ENCODE results near the gene KRT72. TPM values are rescaled to one million over a fixed set of nuclear protein-coding genes. Genes with fewer than 3 reads are reported as not detected.

The KRT72 gene
- total and polyA plus RNA-seq, 2 experiments from 2014 or later = not detected

GRCh38 chr12:52608826-52609630, 7.8 kb upstream of the KRT72 start:
- Mint-ChIP-seq H3K27ac (no peak overlapping the region), H3K4me3 (no peak overlapping the region), H3K9me3 (no peaks in the 10 kb centered on the region), H3K4me1 (no peaks in the 10 kb centered on the region), H3K36me3 (ENCODE audit: low read depth) (no peaks in the 10 kb centered on the region), H3K27me3 (ENCODE audit: insufficient read depth, low read depth, poor library complexity) (peaks cover 2% of the 10 kb centered on the region)
- no peak for DNase-seq (ENCODE audit: low spot score)
- H3K27ac ChIP-seq (ENCODE audit: low read depth) = no peak overlapping the region
- TF ChIP-seq CTCF (conservative IDR thresholded peaks at IDR 0.05; ENCODE audit: low read depth in 2 of 2) = no peak
- no peak for TF ChIP-seq STAT1 (IDR thresholded peaks at IDR 0.05; ENCODE audit: unreplicated experiment)
- no peak for TF ChIP-seq JUNB (IDR thresholded peaks at IDR 0.05; ENCODE audit: unreplicated experiment)
- no peak for TF ChIP-seq EZH2 (IDR thresholded peaks at IDR 0.05; ENCODE audit: low read depth, unreplicated experiment)
- no peak for TF ChIP-seq ZNF462 (CRISPR knock-in tag; IDR thresholded peaks at IDR 0.05)
- H3K79me2 ChIP-seq (replicated peaks; ENCODE audit: insufficient read depth) = no peaks in the 10 kb centered on the region
- no peak overlapping the region for H2AFZ ChIP-seq
- no peak overlapping the region for H3K4me3 ChIP-seq
- H3K27me3 ChIP-seq (ENCODE audit: insufficient read depth) = no peaks in the 10 kb centered on the region
- no peaks in the 10 kb centered on the region for H3F3A ChIP-seq (replicated peaks; ENCODE audit: low read depth)
- H3K4me1 ChIP-seq (ENCODE audit: insufficient read depth) = no peaks in the 10 kb centered on the region
- no peak for ATAC-seq
- H4K20me1 ChIP-seq (replicated peaks; ENCODE audit: insufficient read depth) = no peaks in the 10 kb centered on the region
- no peaks in the 10 kb centered on the region for H3K36me3 ChIP-seq (ENCODE audit: insufficient read depth)
- H3K4me2 ChIP-seq = no peak overlapping the region
- H3K9me2 ChIP-seq (ENCODE audit: insufficient read depth) = 0 out of 2 replicates have a peak, but pooled peaks cover 5% of the 10 kb centered on the region

Data from GM23338 (cell line).